ENCODE measurements around the gene APOOL. TPM values are rescaled to one million over a fixed set of nuclear protein-coding genes. Genes with fewer than 3 reads are reported as not detected.

APOOL gene
- total and polyA plus RNA-seq, 12 donors, result 2.7 to 37.7 (median 18.4) TPM

DNA sequence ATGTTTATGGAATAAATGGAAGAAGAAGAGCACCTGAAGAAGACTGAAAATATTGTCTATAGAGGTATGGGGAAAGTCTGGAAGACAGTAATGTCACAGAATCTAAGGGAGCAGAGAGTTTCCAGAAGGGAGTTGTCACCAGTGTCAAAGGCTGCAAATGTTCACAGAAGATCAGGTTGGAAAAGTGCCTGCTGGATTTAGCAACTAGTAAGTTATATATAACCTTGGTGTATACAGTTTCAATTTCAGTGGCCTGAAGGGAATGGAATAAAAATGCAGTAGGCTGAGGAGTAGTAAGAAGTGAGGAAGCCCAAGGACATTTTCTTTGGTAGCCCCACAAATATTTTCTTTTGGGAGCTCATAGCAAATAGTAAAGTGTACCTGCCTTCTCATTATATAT, 132.7 kb downstream of the APOOL start:
- Histone ChIP-seq H3K4me3 (no peak overlapping the region), H3K36me3 (replicated peaks in 1 of 2) (no peaks in the 10 kb centered on the region), H3K9me3 (replicated peaks in 1 of 3) (no peaks in the 10 kb centered on the region), H3K27me3 (peaks cover 20% of the 10 kb centered on the region), H3K27ac (no peak overlapping the region), H3K4me1 (replicated peaks in 1 of 2) (no peaks in the 10 kb centered on the region)
- intact Hi-C loops (cut with DNase I), result no loop called here
- TF ChIP-seq, protein P1, sequence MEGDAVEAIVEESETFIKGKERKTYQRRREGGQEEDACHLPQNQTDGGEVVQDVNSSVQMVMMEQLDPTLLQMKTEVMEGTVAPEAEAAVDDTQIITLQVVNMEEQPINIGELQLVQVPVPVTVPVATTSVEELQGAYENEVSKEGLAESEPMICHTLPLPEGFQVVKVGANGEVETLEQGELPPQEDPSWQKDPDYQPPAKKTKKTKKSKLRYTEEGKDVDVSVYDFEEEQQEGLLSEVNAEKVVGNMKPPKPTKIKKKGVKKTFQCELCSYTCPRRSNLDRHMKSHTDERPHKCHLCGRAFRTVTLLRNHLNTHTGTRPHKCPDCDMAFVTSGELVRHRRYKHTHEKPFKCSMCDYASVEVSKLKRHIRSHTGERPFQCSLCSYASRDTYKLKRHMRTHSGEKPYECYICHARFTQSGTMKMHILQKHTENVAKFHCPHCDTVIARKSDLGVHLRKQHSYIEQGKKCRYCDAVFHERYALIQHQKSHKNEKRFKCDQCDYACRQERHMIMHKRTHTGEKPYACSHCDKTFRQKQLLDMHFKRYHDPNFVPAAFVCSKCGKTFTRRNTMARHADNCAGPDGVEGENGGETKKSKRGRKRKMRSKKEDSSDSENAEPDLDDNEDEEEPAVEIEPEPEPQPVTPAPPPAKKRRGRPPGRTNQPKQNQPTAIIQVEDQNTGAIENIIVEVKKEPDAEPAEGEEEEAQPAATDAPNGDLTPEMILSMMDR (IDR thresholded peaks at IDR 0.05), result no peak
- no peak for TF ChIP-seq POLR2A (IDR thresholded peaks at IDR 0.05)
- DNase-seq, result no peak

DNA sequence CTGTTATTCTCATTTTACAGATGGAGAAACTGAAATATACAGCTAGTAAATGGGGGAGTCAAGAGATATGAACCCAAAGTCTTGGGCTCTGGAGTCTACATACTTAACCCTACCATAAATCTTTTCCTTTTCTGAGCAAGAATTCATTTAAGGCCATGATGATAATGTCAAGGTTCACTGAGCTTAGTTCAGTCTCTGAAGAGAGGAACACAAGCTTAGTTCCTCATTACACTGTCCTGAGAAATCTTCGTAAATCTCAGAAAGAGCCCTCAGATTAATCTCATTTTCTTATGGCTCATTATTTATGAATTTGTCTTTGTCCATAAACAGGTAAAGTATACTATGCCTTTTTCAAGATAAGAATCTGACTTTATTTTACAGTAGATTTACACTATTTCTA, 135.7 kb downstream of the APOOL start:
- H3K9me3 ChIP-seq (replicated peaks in 1 of 3), result no peaks in the 10 kb centered on the region
- intact Hi-C loops (cut with DNase I), result no loop called here
- no peak overlapping the region for H3K4me3 ChIP-seq
- DNase-seq, result no peak
- TF ChIP-seq, protein P1 (IDR thresholded peaks at IDR 0.05), result no peak
- TF ChIP-seq POLR2A (IDR thresholded peaks at IDR 0.05), result no peak
- no peak overlapping the region for H3K27ac ChIP-seq
- no peaks in the 10 kb centered on the region for H3K4me1 ChIP-seq (replicated peaks in 1 of 2)
- no peaks in the 10 kb centered on the region for H3K36me3 ChIP-seq (replicated peaks in 1 of 2)
- WGBS, 4 donors, result 36 to 65% (median 42%) methylated on average over 1 of the region's 1 CpG
- peaks cover 20% of the 10 kb centered on the region for H3K27me3 ChIP-seq

DNA sequence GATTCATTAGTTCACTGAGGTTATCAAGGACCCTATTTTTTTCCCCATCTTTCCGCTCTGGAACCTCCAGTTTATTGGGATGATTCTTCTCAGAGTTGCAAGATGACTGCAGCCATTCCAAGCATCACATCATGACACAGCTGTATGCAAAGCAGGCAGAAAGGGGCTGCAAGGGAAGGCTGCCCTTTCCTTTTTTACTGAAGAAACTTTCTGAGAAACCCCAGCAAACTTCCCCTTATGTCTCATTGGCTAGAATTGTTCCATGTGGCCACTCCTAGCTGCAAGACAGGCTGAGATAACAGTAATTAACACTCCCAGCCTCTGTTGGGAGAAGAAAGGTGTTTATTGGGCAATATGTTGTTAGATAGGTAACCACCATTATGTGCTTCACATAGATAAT, 137.3 kb downstream of the APOOL start:
- DNase-seq, result no peak
- Histone ChIP-seq H3K36me3 (replicated peaks in 1 of 2) (no peaks in the 10 kb centered on the region), H3K4me1 (replicated peaks in 1 of 2) (no peaks in the 10 kb centered on the region), H3K27ac (no peak overlapping the region), H3K9me3 (replicated peaks in 1 of 3) (no peaks in the 10 kb centered on the region), H3K4me3 (no peak overlapping the region), H3K27me3 (peaks cover 20% of the 10 kb centered on the region)
- TF ChIP-seq, protein P1 (IDR thresholded peaks at IDR 0.05), result no peak
- TF ChIP-seq POLR2A (IDR thresholded peaks at IDR 0.05), result no peak
- WGBS, 4 donors, result 59 to 91% (median 79%) methylated on average over 1 of the region's 1 CpG
- intact Hi-C loops (cut with DNase I), result no loop called here

Other genes starting within 250 kb of the APOOL start
- gene SATL1, start 239.9 kb downstream of the APOOL start, total RNA-seq, result 1 to 10 TPM in 2 of 9 donors, under 1 TPM in 6, not detected in 1; 0.09 to 2.1 (median 0.51) TPM
- under 1 TPM; 0.40 to 0.97 (median 0.94) TPM for gene SATL1, start 239.9 kb downstream of the APOOL start, polyA plus RNA-seq
- gene ZNF711, start 240.1 kb downstream of the APOOL start, total RNA-seq, result 10 to 100 TPM; 10.6 to 66.8 (median 19.2) TPM
- gene ZNF711, start 240.1 kb downstream of the APOOL start, polyA plus RNA-seq, result 10 to 100 TPM; 23.1 to 33.9 (median 31.2) TPM